Sigmoid colon (tissue), 4 donors: ENCODE measurements around the gene ANG.

Experiments
- CTCF ChIP-seq, 4 experiments: fragments of 450-650 bp in 3 of 4; fragments of 200-600 bp in 1 of 4; IDR thresholded peaks; one replicate each; pipeline ENCODE4 v1.5.1; 2016 to 2019; ENCODE audit warnings: antibody characterized with exemption in 4 of 4, mild to moderate bottlenecking in 3 of 4, moderate library complexity in 2 of 4
- EP300 ChIP-seq, 4 donors: sonication (generic); formaldehyde crosslinking; IDR thresholded peaks; one replicate each; pipeline ENCODE4 v1.6.1; 2017; ENCODE audit warnings: antibody characterized with exemption in 4 of 4
- POLR2A ChIP-seq, 2 donors: fragments of 450-650 bp; IDR thresholded peaks; one replicate each; pipeline ENCODE4 v1.6.1; 2016; ENCODE audit warnings: antibody characterized with exemption in 2 of 2, mild to moderate bottlenecking in 2 of 2, moderate library complexity in 2 of 2
- POLR2AphosphoS5 ChIP-seq, 4 donors: sonication (generic); formaldehyde crosslinking; IDR thresholded peaks; one replicate each; pipeline ENCODE4 v1.6.1; 2017; ENCODE audit warnings: antibody characterized with exemption in 4 of 4

GRCh38 chr14:20734430-20734806 is 45.9 kb downstream of the ANG start:
- TF ChIP-seq CTCF (IDR thresholded peaks at IDR 0.05) (no peak), EP300 (IDR thresholded peaks at IDR 0.05) (no peak), POLR2AphosphoS5 (IDR thresholded peaks at IDR 0.05) (no peak), POLR2A (IDR thresholded peaks at IDR 0.05) (no peak)
